H1 (cell line): Measurements from ENCODE around the gene AGAP1. TPM values are rescaled to one million over a fixed set of nuclear protein-coding genes. Genes with fewer than 3 reads are reported as not detected.

ENCODE experiments used
- CTCF ChIA-PET: fragments of 300-600 bp; sonication (Branson Sonifier 250); formaldehyde crosslinking; loops from one replicate; lab custom pipeline; 2021; ENCODE audit not compliant: partially characterized antibody; lab: Charles Lee
- POLR2A ChIA-PET: fragments of 300-600 bp; sonication (Branson Sonifier 250); formaldehyde crosslinking; loops from one replicate; lab custom pipeline; 2021; ENCODE audit warnings: inconsistent platforms; ENCODE audit not compliant: partially characterized antibody; lab: Charles Lee
- DNase-seq, 2 experiments: peaks; one replicate each; pipeline versions ENCODE4 v3.0.0 to v3.0.0-alpha.2; 2010 to 2022; ENCODE audit warnings: low spot score in 2 of 2, low read depth in 1 of 2, mixed read lengths in 1 of 2
- FAIRE-seq: peaks from 2 replicates; lab custom pipeline; 2011; peaks lifted over from hg19 to GRCh38; lab: Jason Lieb, UNC
- H2AFZ ChIP-seq: 2 replicates; pipeline ENCODE4 v1.8.1; 2012; ENCODE audit warnings: low read length, inconsistent platforms
- H2AK5ac ChIP-seq: 2 replicates; pipeline ENCODE4 v1.6.1; 2013; ENCODE audit warnings: low read depth, low read length
- H2BK120ac ChIP-seq: replicated peaks from 2 replicates; pipeline ENCODE3; 2013; ENCODE audit warnings: low read depth, low read length, inconsistent platforms
- H2BK12ac ChIP-seq: 2 replicates; pipeline ENCODE4 v1.6.1; 2013; ENCODE audit warnings: low read depth, low read length
- H2BK15ac ChIP-seq: 2 replicates; pipeline ENCODE4 v1.6.1; 2013; ENCODE audit warnings: low read length
- H2BK20ac ChIP-seq: 2 replicates; pipeline ENCODE4 v1.6.1; 2013; ENCODE audit warnings: low read length
- H2BK5ac ChIP-seq: 2 replicates; pipeline ENCODE4 v1.6.1; 2013; ENCODE audit warnings: low read depth, low read length
- H3K14ac ChIP-seq: 2 replicates; pipeline ENCODE4 v1.6.1; 2013; ENCODE audit warnings: inconsistent platforms; ENCODE audit not compliant: insufficient read length
- H3K18ac ChIP-seq: 2 replicates; pipeline ENCODE4 v1.6.1; 2013; ENCODE audit warnings: low read length; ENCODE audit errors: extremely low read depth
- H3K23ac ChIP-seq: 2 replicates; pipeline ENCODE4 v1.6.1; 2013; ENCODE audit warnings: inconsistent platforms; ENCODE audit not compliant: insufficient read length
- H3K23me2 ChIP-seq: 2 replicates; pipeline ENCODE4 v1.6.1; 2013; ENCODE audit warnings: low read depth, low read length
- H3K27ac ChIP-seq: 2 replicates; pipeline ENCODE4 v1.6.1; 2011; ENCODE audit warnings: low read depth, low read length, inconsistent platforms
- H3K27me3 ChIP-seq, 4 experiments: replicated peaks in 1 of 4; 1 replicate in 1 of 4; 2 replicates in 3 of 4; pipeline versions ENCODE4 v1.6.1 to v1.8.1; 2011 to 2013; ENCODE audit warnings: low read length in 3 of 4, mild to moderate bottlenecking in 3 of 4, inconsistent platforms in 2 of 4, mixed read lengths in 2 of 4, moderate library complexity in 1 of 4; ENCODE audit not compliant: control insufficient read depth in 3 of 4, insufficient read depth in 3 of 4; ENCODE audit errors: extremely low read depth in 1 of 4
- H3K36me3 ChIP-seq, 4 experiments: 2 replicates each; pipeline versions ENCODE4 v1.6.1 to v1.8.1; 2011 to 2013; ENCODE audit warnings: mild to moderate bottlenecking in 4 of 4, low read length in 3 of 4, moderate library complexity in 2 of 4, control low read depth in 1 of 4, inconsistent platforms in 1 of 4; ENCODE audit not compliant: insufficient read depth in 4 of 4, control insufficient read depth in 2 of 4
- H3K4ac ChIP-seq: replicated peaks from 2 replicates; pipeline ENCODE3; 2013; ENCODE audit warnings: low read length, low read depth, mixed read lengths, inconsistent platforms; ENCODE audit not compliant: insufficient read length
- H3K4me1 ChIP-seq, 4 experiments: replicated peaks in 1 of 4; 1 replicate in 1 of 4; 2 replicates in 3 of 4; pipeline versions ENCODE4 v1.6.1 to v1.8.1; 2011 to 2013; ENCODE audit warnings: low read length in 3 of 4, inconsistent platforms in 2 of 4, mixed read lengths in 1 of 4; ENCODE audit not compliant: insufficient read depth in 4 of 4, control insufficient read depth in 3 of 4
- H3K4me2 ChIP-seq, 2 experiments: 2 replicates each; pipeline versions ENCODE4 v1.6.1 to v1.8.1; 2011 to 2013; ENCODE audit warnings: low read depth in 2 of 2, low read length in 2 of 2, control low read depth in 1 of 2, inconsistent platforms in 1 of 2, mild to moderate bottlenecking in 1 of 2; ENCODE audit not compliant: insufficient read depth in 1 of 2
- H3K4me3 ChIP-seq, 4 experiments: fragments of 200-600, 300-600 bp in 1 of 4; sonication (generic), shearing (Covaris generic), sonication (Bioruptor Twin) in 1 of 4; 2 replicates each; pipeline versions ENCODE4 v1.5.1 to v1.8.1; 2011 to 2016; ENCODE audit warnings: low read length in 4 of 4, low read depth in 3 of 4, control low read depth in 2 of 4, inconsistent platforms in 2 of 4, mild to moderate bottlenecking in 2 of 4, mixed read lengths in 1 of 4, moderate library complexity in 1 of 4; ENCODE audit not compliant: insufficient read depth in 2 of 4; ENCODE audit errors: extremely low read depth in 1 of 4
- H3K56ac ChIP-seq: replicated peaks from 2 replicates; pipeline ENCODE3; 2013; ENCODE audit warnings: low read depth, mild to moderate bottlenecking, mixed read lengths, low read length, inconsistent platforms; ENCODE audit not compliant: insufficient read length
- H3K79me1 ChIP-seq: 2 replicates; pipeline ENCODE4 v1.6.1; 2013; ENCODE audit warnings: low read depth, low read length, control low read depth
- H3K79me2 ChIP-seq, 2 experiments: 2 replicates each; pipeline versions ENCODE4 v1.6.1 to v1.8.1; 2012 to 2013; ENCODE audit warnings: low read length in 2 of 2, mild to moderate bottlenecking in 2 of 2, inconsistent platforms in 1 of 2; ENCODE audit not compliant: insufficient read depth in 2 of 2, control insufficient read depth in 1 of 2
- H3K9ac ChIP-seq, 4 experiments: replicated peaks in 1 of 4; 1 replicate in 1 of 4; 2 replicates in 3 of 4; pipeline versions ENCODE4 v1.6.1 to v1.8.1; 2011 to 2013; ENCODE audit warnings: low read depth in 3 of 4, low read length in 3 of 4, control low read depth in 2 of 4, mild to moderate bottlenecking in 2 of 4, moderate library complexity in 2 of 4, inconsistent platforms in 1 of 4; ENCODE audit errors: extremely low read depth in 1 of 4
- H3K9me3 ChIP-seq, 2 experiments: 2 replicates each; pipeline versions ENCODE4 v1.6.1 to v1.8.1; 2012 to 2013; ENCODE audit warnings: mild to moderate bottlenecking in 2 of 2, moderate library complexity in 2 of 2, control low read depth in 1 of 2, inconsistent platforms in 1 of 2, low read depth in 1 of 2, low read length in 1 of 2, mixed read lengths in 1 of 2; ENCODE audit not compliant: insufficient read depth in 2 of 2
- H4K20me1 ChIP-seq, 2 experiments: replicated peaks in 1 of 2; 2 replicates each; pipeline versions ENCODE3 to v1.8.1; 2011 to 2013; ENCODE audit warnings: inconsistent platforms in 2 of 2, low read length in 2 of 2, mild to moderate bottlenecking in 1 of 2; ENCODE audit not compliant: insufficient read depth in 2 of 2, control insufficient read depth in 1 of 2
- H4K5ac ChIP-seq: 2 replicates; pipeline ENCODE4 v1.6.1; 2013; ENCODE audit warnings: low read length, low read depth, mixed read lengths, inconsistent platforms; ENCODE audit not compliant: insufficient read length
- H4K8ac ChIP-seq: 2 replicates; pipeline ENCODE4 v1.8.0; 2013; ENCODE audit warnings: mild to moderate bottlenecking, moderate library complexity, low read length, inconsistent platforms; ENCODE audit not compliant: insufficient read depth; ENCODE audit errors: extremely low read depth
- H4K91ac ChIP-seq: replicated peaks from 2 replicates; pipeline ENCODE3; 2013; ENCODE audit warnings: low read length, mixed read lengths, inconsistent platforms; ENCODE audit not compliant: insufficient read length
- BACH1 ChIP-seq: IDR thresholded peaks from 2 replicates; pipeline ENCODE4 v1.6.1; 2012; ENCODE audit warnings: low read length, improper control_type of control experiment
- CHD2 ChIP-seq: IDR thresholded peaks from 2 replicates; pipeline ENCODE4 v1.6.1; 2012; ENCODE audit warnings: low read length, improper control_type of control experiment
- CTCF ChIP-seq, 3 experiments: IDR thresholded peaks; 1 replicate in 2 of 3; 2 replicates in 1 of 3; pipeline versions ENCODE4 v1.5.1 to v1.6.1; 2011; ENCODE audit warnings: low read length in 3 of 3, mild to moderate bottlenecking in 3 of 3, inconsistent platforms in 2 of 3, low read depth in 1 of 3, moderate library complexity in 1 of 3; ENCODE audit not compliant: insufficient read depth in 1 of 3; ENCODE audit errors: control extremely low read depth in 1 of 3
- KDM5A ChIP-seq: fragments of 200-600 bp; IDR thresholded peaks from 2 replicates; pipeline ENCODE4 v1.7.1; 2012; ENCODE audit warnings: mild to moderate bottlenecking, low read length, inconsistent platforms, mixed read lengths
- RNF2 ChIP-seq: fragments of 200-900, 300-1000 bp; sonication (generic); IDR thresholded peaks from 2 replicates; pipeline ENCODE4 v1.7.1; 2016; ENCODE audit warnings: borderline replicate concordance, low read depth, mild to moderate bottlenecking, antibody characterized with exemption, low read length; ENCODE audit not compliant: poor library complexity, severe bottlenecking; ENCODE audit errors: missing control alignments
- SP2 ChIP-seq: IDR thresholded peaks from 2 replicates; pipeline ENCODE4 v1.6.1; 2012; ENCODE audit warnings: mild to moderate bottlenecking, low read length, inconsistent platforms
- WGBS, 2 experiments: shearing (Covaris generic) in 1 of 2; methylation state at CpG; one replicate each; pipeline versions ENCODE4 v1.1.6 to v1.1.7; 2013 to 2015; ENCODE audit warnings: low lambda C conversion rate in 2 of 2, mixed read lengths in 2 of 2, inconsistent platforms in 1 of 2, low coverage in 1 of 2, missing lambda C conversion rate in 1 of 2; ENCODE audit not compliant: insufficient replicate concordance in 2 of 2, insufficient coverage in 1 of 2, insufficient read length in 1 of 2; ENCODE audit errors: extremely low coverage in 1 of 2, missing lambda C conversion rate in 1 of 2; 5-methylcytosine and 5-hydroxymethylcytosine counted together
- polyA plus RNA-seq, 7 experiments: library from polyadenylated mRNA; depleted of rRNA in 3 of 7; stranded (reverse) in 5 of 7; unstranded in 2 of 7; fragments of >200 nt in 5 of 7; fragments of 200-250 nt in 2 of 7; gene quantifications; 1 replicate in 5 of 7; 2 replicates in 1 of 7; 4 replicates in 1 of 7; pipeline versions ENCODE4 v1.2.1 to v1.2.3, GENCODE V29; 2011 to 2013; ENCODE audit warnings: missing spikeins in 2 of 7, mixed read lengths in 2 of 7
- total RNA-seq: library from RNA; stranded (reverse); fragmentation: NEBNext Ultra II Directional; extraction: Animal tissue kit (Norgen Biotek cat#: 25700); gene quantifications from 2 replicates; pipeline ENCODE4 v1.2.1, GENCODE V29; 2021

The AGAP1 gene
- total and polyA plus RNA-seq, 2 of the 8 experiments (the other 6 are each of a cell fraction or from before 2014, with no cell fraction given), result 18.1 to 39.4 TPM

GRCh38 chr2:235692671-235693171 lies 198.9 kb downstream of the AGAP1 start:
- CTCF ChIA-PET, result interaction anchor here (0.9 to 2.2 kb wide), 5 partner anchors 31 to 97 kb away, joined by 3 to 13 read pairs (median 3); no protein-coding TSS in a partner anchor
- 0 out of 2 replicates have a peak overlapping the region, but pooled peaks have one; percentile 24 for H3K18ac ChIP-seq
- no peak overlapping the region for H3K9ac ChIP-seq
- peak overlapping the region; percentile 66 for H2BK5ac ChIP-seq
- peak overlapping the region; percentile 53 for H4K8ac ChIP-seq
- H3K27me3 ChIP-seq, result no peaks in the 10 kb centered on the region
- H2BK15ac ChIP-seq, result no peak overlapping the region
- no peak overlapping the region for H2BK120ac ChIP-seq
- no peak overlapping the region for H2AK5ac ChIP-seq
- no peaks in the 10 kb centered on the region for H3K36me3 ChIP-seq
- H2AFZ ChIP-seq, result no peak overlapping the region
- no peak overlapping the region for H3K56ac ChIP-seq
- DNase-seq (no peak), FAIRE-seq (no peak)
- H3K4ac ChIP-seq, result no peak overlapping the region
- peak overlapping the region; percentile 27 for H4K91ac ChIP-seq
- peaks cover 44% of the 10 kb centered on the region for H3K79me1 ChIP-seq
- no peak overlapping the region for H3K27ac ChIP-seq
- TF ChIP-seq CHD2 (no peak), SP2 (no peak), RNF2 (no peak), BACH1 (no peak), CTCF (IDR thresholded peaks at IDR 0.05; ENCODE audit: control extremely low read depth in 1 of 3, insufficient read depth in 1 of 3, low read depth in 1 of 3, low read length in 3 of 3) (no peak), KDM5A (no peak)
- peaks cover 3% of the 10 kb centered on the region in 2 experiments; a peak in 2 of 4 replicates for H3K9me3 ChIP-seq
- H3K4me3 ChIP-seq, result no peak overlapping the region
- peaks cover 0 to 15% (median 4%) of the 10 kb centered on the region in 4 experiments; a peak in 6 of 7 replicates for H3K4me1 ChIP-seq
- no peak overlapping the region for H3K4me2 ChIP-seq
- H3K23me2 ChIP-seq, result no peaks in the 10 kb centered on the region
- 91% methylated on average over 13 of the region's 15 CpGs; no CpG with 5 or more reads in 1 of the 2 experiments for WGBS, 2 experiments
- H3K23ac ChIP-seq, result no peak overlapping the region
- peaks cover 19 to 24% of the 10 kb centered on the region in 2 experiments for H4K20me1 ChIP-seq
- H4K5ac ChIP-seq, result no peak overlapping the region
- H2BK12ac ChIP-seq, result no peak overlapping the region
- H3K79me2 ChIP-seq, result peaks cover 0 to 91% of the 10 kb centered on the region in 2 experiments; a peak in 2 of 4 replicates
- no peak overlapping the region for H3K14ac ChIP-seq
- POLR2A ChIA-PET, result no interaction called here
- no peak overlapping the region for H2BK20ac ChIP-seq
